GM18858 (cell line): ENCODE data around the gene ZNF672.
A peak's percentile ranks its signal among the peaks of the same experiment; 100 is the strongest.
"Not testable (repeated sequence)": the region's sequence is repeated elsewhere in the genome, so short reads cannot be mapped to it uniquely, and the experiment has no call there.

Experiments
- ATAC-seq: cut with Tn5 transposase; IDR thresholded peaks from one replicate; pipeline ENCODE4 v1.9.1; 2021; ENCODE audit not compliant: unreplicated experiment

ZNF672 gene

DNA sequence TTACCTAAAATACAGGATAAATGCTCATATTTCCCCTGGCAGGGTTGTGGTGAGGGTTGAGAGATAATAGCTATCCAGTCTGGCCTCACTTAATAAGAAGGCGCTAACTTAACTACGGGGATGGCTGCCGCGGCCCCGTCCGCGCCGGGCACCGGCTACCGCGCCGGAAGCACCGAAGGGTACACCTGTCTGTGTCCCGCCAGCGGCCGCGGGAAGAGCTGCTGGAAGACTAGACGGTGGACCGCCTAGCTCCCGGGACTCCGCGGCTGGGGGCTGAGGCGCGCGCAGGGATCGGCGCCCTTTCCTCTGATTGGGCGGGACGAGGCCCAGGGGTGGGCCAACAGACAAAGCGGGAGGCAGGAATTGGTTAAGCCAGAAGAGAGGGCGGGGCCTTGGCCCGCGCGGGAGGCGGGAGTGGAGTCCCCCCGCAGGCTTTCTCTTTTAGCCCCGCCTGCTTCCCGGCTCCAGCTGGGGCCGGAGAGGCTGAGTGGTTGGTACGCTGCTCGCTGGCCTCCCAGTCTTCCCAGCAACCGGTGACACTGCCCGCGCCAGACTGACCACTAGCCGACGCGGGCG is at the start of gene ZNF672:
TSS of gene ZNF672 (plus strand) at position 444 of the 576 bp plus-strand sequence. CDS start 9,051 bp downstream, outside the sequence.
- ATAC-seq, result peak; percentile 83

DNA sequence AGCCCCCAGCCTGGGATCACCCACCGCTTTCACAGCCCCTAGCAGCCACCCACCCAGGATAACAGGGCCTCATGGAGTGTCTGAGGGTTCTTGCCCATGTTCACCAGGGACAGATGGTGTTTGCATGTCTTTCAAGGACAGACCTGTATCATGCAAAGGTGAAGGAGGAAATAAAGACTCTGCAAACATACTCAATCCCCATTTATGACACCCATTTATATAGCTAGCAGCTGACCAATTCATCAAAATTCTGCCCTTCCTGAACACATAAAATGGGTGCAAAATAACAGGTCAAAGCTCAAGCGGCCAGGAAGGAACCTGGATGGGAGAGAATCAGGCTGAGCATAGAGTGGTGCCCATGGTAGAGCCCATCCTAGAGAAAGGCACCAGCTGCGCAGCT is 49.7 kb upstream of the ZNF672 start:
- no peak for ATAC-seq

DNA sequence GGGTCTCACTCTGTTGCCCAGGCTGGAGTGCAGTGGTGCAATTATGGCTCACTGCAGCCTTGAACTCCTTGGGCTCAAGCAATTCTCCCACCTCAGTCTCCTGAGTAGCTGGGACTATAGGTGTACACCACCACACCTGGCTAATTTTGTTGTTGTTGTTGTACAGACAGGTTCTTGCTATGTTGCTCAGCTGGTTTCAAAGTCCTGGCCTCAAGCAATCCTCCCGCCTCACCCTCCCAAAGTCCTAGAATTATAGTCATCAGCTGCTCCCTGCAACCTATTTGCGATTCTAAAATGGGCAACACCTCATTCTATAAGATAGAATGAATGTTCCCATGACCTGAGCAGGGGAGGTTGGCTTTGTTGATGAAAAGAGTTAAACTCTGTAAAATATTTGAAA is 48.7 kb upstream of the ZNF672 start:
- not testable (repeated sequence) for ATAC-seq

DNA sequence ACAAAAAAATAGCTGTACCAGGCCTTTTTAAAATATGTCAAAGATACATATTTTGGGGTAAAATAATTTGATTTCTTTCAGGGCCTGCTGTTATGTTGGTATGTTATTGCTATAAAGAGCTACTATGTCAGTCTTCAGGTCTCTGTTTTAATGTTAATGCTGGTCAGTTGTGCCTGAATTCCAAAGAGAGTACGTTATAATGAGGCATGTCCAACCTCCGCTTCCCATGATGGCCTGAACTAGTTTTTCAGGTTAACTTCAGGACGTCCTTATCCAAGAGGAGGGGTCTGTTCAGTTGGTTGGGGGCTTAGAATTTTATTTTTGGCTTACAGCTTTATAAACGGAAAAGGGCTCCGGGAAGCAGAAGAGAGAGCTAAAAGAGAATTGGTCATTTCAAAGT is 47.6 kb upstream of the ZNF672 start:
- no peak for ATAC-seq

DNA sequence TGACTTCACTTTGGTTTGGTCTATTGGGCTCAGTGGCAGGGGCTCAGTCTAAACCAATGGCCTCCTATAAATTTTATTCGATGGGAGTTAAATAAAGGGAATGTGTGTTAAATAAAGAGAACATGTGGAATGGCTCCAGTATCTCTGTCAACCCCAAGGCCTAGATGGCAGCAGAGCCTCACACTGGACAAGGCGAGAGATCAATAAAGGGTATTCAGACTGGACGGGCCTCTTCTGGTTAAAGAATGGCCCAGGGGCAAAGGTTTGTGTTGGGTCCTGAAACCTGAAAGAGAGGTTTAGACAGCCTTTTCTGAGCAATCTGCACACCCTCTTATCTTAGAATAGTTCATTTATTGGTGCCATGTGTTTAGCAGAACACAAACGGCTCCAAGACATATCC is 47.0 kb upstream of the ZNF672 start:
- ATAC-seq, result no peak

DNA sequence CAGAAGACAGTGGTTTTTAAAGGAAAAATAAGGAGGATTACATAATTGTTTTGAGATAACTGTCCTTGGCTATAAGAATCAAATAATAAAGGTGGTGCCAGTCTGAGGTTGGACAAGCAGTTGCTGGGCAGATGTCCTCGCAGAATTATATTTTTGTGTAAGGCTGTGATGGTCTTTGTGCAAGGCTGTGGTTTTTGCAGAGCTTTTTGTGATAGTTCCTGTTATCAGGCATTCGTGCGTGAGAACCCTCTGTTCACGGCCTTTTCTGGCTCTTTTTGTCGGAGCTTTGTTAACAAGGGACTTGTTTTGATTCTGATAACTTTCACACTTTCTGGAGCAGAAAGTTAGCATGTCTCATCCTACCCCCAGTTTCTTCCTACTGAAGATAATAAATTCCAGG is 45.7 kb upstream of the ZNF672 start:
- ATAC-seq, result peak; percentile 34

DNA sequence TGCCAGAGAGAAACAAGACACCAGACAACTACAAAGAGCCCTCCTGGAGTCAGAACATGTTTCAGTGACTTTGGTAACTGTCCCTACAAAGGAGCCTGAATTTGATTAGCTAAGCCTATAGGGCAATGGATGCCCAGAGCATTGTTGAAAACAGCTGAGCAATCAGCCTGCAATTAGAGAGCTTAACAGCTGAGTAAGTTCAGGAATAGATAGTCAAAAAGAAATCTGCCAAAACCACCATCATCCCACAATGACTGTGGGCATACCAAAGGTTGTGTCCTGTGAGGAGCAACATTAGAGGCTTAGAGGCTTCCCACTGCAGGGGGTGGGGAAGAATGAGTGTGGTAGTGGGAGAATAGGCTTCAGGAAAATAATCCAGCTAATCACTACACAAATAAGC is 44.4 kb upstream of the ZNF672 start:
- peak; percentile 95 for ATAC-seq

DNA sequence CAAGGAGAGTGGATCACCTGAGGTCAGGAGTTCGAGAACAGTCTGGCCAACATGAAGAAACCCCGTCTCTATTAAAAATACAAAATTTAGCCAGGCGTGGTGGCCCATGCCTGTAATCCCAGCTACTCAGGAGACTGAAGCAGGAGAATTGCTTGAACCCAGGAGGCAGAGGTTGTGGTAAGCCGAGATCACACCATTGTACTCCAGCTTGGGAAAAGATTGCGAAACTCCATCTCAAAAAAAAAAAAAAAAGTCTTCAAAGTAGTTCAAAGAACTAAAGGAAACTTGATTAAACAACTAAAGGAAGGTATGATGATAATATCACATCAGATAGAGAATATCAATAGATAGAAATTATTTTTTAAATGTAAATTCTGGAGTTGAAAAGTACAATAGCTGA is 43.4 kb upstream of the ZNF672 start:
- not testable (repeated sequence) for ATAC-seq

DNA sequence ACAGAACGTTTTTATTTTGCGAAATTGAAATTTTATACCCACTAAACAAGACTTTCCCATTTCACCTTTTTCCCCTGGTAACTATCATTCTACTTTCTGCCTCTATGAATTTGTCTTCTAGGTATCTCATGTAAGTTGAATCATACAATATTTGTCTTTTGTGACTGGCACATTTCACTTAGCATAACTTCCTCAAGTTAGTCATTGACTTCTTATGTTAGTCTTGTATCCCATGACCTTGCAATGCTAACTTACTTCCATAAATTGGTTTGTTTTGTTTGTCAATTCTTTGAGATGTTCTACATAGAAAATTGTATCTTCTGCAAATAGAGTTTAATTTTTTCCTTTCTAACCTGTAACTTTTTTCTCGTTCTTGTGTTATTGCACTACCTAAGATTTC is 39.2 kb upstream of the ZNF672 start:
- no peak for ATAC-seq

DNA sequence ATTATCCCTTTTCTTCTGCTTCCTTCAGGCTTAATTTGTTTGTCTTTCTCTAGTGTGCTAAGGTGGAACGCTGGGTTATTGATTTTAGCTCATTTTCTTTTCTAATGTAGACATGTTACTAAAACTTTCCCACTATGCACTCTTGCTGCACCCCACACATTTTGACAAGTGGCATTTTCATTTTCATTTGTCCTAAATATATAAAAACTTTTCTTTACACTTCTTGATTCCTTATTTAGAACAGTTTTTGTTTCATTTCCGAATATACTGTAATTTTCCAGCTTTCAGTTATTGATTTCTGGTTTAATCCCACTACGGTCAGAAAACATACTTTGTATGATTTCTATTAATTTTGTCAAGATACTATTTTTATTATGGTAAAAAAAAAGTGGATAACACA is 37.6 kb upstream of the ZNF672 start:
- ATAC-seq, result no peak

DNA sequence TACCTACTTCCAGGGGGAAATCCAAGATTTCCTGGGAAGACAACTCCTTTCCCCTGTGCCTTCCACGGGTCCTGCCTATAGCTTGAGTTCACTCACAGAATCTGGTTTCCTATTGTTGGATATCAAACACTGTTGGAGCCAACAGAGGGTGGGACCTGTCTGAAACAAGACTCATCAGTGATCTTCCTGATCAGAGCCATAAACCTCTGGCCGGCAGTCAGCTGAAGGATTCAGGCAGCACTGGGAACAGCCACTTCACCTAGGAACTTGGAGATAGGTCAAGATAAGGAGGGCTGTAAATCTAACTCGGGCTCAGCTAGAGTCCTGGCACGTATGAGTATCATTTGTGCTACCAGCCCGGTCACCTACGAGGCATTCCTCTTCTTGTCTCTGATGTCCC is 35.6 kb upstream of the ZNF672 start:
- ATAC-seq, result no peak

DNA sequence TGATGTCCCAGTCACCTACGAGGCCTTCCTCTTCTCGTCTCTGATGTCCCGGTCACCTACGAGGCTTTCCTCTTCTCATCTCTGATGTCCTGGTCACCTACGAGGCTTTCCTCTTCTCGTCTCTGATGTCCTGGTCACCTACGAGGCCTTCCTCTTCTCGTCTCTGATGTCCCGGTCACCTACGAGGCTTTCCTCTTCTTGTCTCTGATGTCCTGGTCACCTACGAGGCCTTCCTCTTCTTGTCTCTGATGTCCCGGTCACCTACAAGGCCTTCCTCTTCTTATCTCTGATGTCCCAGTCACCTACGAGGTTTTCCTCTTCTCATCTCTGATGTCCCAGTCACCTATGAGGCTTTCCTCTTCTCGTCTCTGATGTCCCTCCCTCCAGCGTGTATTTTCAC is 34.5 kb upstream of the ZNF672 start:
- ATAC-seq, result not testable (repeated sequence)

DNA sequence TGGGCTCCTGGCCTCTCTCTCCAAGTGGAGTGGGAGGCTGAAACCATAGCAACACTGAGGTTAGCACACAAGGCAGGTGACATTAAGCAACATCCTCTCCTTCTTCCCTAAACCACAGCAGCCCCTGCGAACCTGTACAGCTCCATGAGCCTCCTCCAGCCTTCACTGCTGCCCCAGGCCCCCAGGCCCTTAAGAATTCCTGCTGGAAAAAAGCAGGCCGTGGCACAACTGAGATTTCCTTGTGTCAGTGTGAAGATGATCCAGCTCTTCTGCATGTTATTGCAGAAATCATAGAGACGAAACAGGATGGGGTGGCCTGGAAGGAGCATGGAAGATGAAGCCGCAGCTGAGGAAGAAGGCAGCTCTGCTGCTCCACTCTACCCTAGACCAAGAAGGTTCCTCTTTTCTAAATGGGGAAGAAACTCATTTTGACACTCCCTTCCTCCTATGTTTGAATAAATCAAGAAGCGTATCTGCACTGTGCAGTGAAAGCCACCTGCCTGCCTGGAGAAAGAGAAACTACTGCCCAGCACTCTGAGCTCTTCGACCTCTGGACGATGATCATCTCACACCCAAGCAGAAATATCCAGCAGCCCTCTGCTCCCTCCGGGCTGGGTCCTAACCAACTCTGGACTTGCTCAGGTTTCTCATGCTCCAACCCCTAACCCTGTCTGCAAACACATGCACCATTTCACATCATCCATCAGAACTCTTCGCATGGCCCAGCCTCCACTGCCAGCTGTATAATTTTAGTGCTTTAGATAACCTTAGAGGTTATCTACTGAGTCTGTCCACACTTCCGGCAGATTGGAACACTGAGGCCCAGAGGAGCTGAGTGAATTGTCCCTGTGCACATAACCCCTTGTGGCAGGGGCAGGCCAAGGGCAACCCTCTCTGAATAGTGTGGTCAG is 33.0 kb upstream of the ZNF672 start:
- peak; percentile 94 for ATAC-seq

DNA sequence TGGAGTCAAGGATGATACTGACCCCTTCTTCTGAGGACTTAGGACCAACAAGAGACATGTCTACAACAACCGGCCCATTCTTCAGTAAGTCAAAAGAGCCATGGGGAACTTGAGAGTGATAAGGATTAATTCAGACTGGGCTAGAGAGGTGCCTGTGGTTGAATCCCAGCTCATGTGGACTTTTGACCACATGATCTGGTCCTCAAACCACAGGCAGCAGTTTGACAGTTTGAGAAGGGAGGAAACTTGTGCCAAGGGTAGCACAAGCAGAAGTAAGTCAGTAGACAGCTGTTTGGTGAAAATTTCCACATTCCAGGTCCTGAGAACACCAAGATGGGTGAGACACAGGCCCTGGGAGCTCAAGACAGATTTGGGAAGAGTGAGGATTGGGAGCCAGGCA is 32.1 kb upstream of the ZNF672 start:
- no peak for ATAC-seq

DNA sequence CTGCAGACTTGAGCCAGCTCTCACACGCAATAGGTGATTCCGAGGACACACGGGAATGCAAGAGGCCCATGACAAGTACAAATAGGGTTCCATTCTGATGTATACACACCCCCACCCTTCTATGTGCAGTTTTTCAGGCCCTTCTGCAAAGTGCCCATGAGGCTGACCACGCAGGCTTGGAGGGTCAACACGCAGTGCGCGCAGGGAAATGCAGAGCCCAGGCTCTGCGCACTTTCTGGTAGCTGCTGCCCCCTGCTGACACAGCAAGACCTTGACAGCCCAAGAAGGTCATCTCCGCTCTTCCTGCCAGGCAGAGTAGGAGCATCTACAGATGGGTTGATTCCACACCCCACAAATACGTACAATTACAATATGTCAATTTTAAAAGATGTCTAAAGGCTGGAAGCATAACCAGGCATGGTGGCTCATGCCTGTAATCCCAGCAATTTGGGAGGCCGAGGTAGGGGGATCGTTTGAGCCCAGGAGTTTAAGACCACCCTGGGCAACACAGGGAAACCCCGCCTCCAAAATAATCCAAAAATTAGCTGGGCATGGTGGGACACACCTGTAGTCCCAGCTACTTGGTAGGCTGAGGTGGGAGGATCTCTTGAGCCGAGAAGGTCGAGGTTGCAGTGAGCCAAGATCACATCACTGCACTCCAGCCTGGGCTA is 30.8 kb upstream of the ZNF672 start:
- no peak for ATAC-seq

DNA sequence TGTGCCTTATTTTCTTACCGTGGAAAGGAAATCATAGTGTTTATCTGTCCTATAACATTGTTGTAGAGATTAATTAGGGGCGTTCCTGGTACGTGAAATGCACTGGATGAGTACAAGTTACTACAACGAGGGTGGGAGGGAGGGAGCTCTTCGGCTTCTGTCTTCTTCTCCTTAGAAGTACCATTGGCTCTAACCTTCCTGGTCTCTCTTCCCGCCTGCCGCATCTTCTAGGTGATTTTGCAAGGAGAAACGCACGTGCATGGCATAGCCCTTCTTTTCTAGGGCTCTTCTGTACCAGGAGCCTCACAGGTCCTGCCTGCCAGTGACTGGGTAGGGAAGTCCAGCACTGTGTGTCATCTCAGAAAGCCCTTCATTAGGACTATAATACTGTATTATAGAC is 29.1 kb upstream of the ZNF672 start:
- no peak for ATAC-seq

DNA sequence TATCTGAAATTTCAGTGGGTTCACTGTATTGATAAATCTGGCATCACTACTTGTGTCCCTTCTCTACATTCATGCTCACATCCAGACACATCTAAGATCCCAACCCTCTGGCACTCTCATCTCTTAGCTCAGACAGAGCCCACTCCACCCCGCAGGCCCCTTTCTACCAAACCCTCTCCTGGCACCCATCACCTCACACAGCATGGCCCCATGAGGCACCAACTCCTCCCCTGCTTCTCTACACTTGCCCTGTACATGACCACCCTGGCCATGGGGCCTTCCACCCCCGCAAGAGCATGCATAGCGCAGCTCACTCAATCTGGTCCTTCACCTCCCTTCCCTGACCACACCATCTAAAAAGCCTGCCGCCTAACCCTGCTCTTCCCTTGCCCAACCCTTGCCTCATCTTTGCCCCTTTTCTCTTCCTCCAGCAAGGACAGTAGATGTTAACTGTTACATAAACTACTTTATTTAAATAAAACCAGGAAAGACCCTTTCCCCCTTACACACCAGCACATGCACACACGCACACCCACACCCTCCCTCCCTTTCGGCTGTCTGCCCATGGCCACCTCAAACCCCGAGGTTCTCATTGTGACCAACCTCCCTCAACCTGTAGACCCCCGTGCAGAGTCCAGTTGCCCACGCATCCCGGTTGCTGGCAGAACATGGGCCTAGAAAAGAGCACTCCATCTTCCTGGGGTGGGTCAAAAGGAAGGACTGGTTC is 27.9 kb upstream of the ZNF672 start:
- no peak for ATAC-seq

DNA sequence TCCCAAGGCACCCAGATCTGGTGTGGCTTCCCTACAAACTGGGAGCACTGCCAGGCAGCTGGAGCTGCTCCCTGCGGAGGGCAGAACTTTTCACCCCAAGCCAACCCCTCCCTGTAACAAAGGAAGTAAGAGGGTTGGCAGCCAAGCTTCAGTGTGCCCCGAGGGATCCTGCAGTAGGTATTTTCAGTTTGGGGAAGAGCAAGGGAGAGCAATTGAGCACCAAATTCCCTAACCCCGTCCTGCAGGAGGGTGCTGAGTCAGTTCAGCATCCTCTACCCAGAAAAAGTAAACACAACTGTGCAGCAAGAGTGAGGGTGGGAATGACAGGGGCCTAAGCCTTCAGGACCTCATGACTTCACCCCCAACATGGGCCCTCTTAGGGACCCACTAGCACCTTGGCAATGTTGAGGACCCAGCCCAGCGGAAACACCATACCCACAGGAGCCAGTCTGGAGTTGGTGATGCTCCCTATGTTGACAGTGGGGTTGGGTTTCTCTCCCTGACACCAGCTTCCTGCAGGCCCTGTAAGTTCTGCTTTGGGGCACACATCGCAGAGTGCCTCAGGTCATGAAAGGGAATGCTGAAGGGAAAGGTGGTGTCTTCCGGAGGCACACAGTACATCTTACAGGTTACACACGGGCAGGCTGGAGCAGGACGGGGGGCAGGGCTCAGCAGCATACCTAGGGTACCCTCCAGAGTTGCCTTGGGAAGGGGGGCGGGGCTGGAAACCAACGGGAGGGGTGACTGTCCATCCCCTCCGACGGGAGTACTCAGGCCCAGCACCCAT is 27.1 kb upstream of the ZNF672 start:
- no peak for ATAC-seq

DNA sequence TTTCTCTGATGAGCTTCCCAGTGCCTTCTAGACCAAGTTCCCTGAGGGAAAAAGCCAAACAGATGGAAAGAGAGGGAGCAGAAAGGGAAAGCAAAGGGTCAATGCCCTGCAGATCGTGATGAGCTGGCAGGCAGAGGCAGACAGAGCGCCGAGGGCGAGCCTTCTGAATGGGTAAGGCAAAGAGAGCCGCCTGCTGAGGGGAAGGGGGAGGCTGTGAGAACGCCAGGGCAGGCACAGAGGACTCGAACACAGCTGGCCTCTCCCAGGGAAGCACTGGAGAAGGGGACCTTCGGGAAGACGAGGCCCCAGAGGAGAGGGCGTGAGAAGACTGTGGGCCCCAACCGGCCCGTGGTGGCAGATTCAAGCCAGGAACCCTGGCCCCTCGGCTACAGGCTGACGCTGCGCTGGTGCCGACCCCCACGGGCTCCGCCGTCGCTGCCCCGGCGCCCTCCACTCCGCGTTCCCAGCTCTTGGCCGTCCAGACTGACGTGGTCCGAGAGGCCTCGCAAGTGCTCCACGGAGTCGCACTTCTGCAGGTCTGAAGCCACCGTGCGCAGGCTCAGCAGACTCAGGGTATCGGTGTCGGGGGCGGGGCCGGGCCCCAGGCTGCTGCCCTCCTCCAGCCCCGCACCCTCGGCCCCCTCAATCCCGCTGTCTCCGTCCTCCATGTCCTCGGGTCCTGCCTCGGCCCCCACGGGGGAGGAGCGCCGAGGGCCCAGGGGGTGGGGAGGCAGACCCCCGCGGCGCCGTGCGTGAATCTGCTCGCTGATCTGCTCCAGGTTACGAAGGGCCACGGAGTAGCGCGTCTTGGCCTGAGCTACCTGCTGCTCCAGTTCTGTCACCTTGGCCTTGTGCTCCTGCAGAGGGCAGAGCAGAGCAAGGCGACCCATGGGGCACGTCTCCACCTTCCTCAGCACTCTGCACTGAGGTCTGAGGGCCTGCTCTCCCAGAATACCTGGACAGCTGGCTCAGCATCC is 26.2 kb upstream of the ZNF672 start:
- ATAC-seq, result no peak
